GM12878 (cell line): ENCODE results near the gene KCNJ10. TPM values are rescaled to one million over a fixed set of nuclear protein-coding genes. Genes with fewer than 3 reads are reported as not detected.

ENCODE experiments used
- ATAC-seq: fragments of 200-7000 bp; cut with Tn5 transposase; 3 replicates; pipeline ENCODE4 v1.9.1; 2020; ENCODE audit warnings: mild to moderate bottlenecking, moderate library complexity
- BruUV-seq: library from RNA; stranded (reverse); fragments of 400-500 nt; replicated peaks from 2 replicates; lab custom pipeline; 2021; lab: Mats Ljungman, UMichigan
- CTCF ChIA-PET: fragments of 300-600 bp; sonication (Branson Sonifier 250); formaldehyde crosslinking; extraction: SDS; loops from one replicate; lab custom pipeline; 2021; ENCODE audit warnings: inconsistent platforms; lab: Yijun Ruan, JAX
- POLR2A ChIA-PET: fragments of 350-600 bp; formaldehyde crosslinking; extraction: SDS; loops from one replicate; lab custom pipeline; 2021; ENCODE audit warnings: inconsistent platforms; lab: Charles Lee
- RAD21 ChIA-PET: fragments of 300-600 bp; sonication (Branson Sonifier 250); formaldehyde crosslinking; loops from one replicate; lab custom pipeline; 2023; ENCODE audit warnings: antibody characterized with exemption; ENCODE audit not compliant: unreplicated experiment; lab: Charles Lee
- SMC1A ChIA-PET: fragments of 300-600 bp; sonication (Branson Sonifier 250); formaldehyde crosslinking; loops from one replicate; lab custom pipeline; 2023; ENCODE audit not compliant: unreplicated experiment, uncharacterized antibody; lab: Charles Lee
- DNase-seq: peaks from one replicate; pipeline ENCODE4 v3.0.0-alpha.2; 2011; ENCODE audit warnings: low read depth, low spot score
- FAIRE-seq: peaks from 3 replicates; lab custom pipeline; 2011; peaks lifted over from hg19 to GRCh38; lab: Jason Lieb, UNC
- H2AFZ ChIP-seq: 2 replicates; pipeline ENCODE4 v1.6.0; 2011; ENCODE audit warnings: low read depth, low read length, control low read depth; ENCODE audit not compliant: control insufficient read depth
- H3K27ac ChIP-seq: 2 replicates; pipeline ENCODE4 v1.5.1; 2011; ENCODE audit warnings: control low read depth; ENCODE audit not compliant: control insufficient read depth, insufficient read depth
- H3K27me3 ChIP-seq, 2 experiments: replicated peaks in 1 of 2; 2 replicates each; pipeline versions ENCODE4 v1.6.0 to v1.6.1; 2011; ENCODE audit warnings: low read length in 1 of 2; ENCODE audit not compliant: control insufficient read depth in 2 of 2, insufficient read depth in 2 of 2
- H3K36me3 ChIP-seq, 2 experiments: 2 replicates each; pipeline ENCODE4 v1.5.1; 2011; ENCODE audit warnings: low read length in 1 of 2; ENCODE audit not compliant: control insufficient read depth in 2 of 2, insufficient read depth in 2 of 2
- H3K4me1 ChIP-seq: 2 replicates; pipeline ENCODE4 v1.6.1; 2011; ENCODE audit warnings: mild to moderate bottlenecking, low read length, moderate library complexity, mixed read lengths; ENCODE audit not compliant: control insufficient read depth, insufficient read depth
- H3K4me2 ChIP-seq: 2 replicates; pipeline ENCODE4 v1.6.0; 2011; ENCODE audit warnings: control low read depth; ENCODE audit not compliant: control insufficient read depth, insufficient read depth
- H3K4me3 ChIP-seq: fragments of 200-600 bp; sonication (generic); 2 replicates; pipeline ENCODE4 v1.5.1; 2016
- H3K79me2 ChIP-seq: 2 replicates; pipeline ENCODE4 v1.6.0; 2011; ENCODE audit warnings: low read length; ENCODE audit not compliant: control insufficient read depth, insufficient read depth
- H3K9ac ChIP-seq: 2 replicates; pipeline ENCODE4 v1.8.0; 2011; ENCODE audit warnings: low read length, control low read depth, mixed read lengths; ENCODE audit not compliant: control insufficient read depth, insufficient read depth
- H3K9me3 ChIP-seq: replicated peaks from 3 replicates; pipeline ENCODE4 v1.5.1; 2011; ENCODE audit warnings: mild to moderate bottlenecking, low read length; ENCODE audit not compliant: control insufficient read depth, insufficient read depth
- H4K20me1 ChIP-seq: 2 replicates; pipeline ENCODE4 v1.6.0; 2011; ENCODE audit not compliant: control insufficient read depth, insufficient read depth
- BCL11A ChIP-seq: IDR thresholded peaks from 2 replicates; pipeline ENCODE4 v1.6.1; 2011; ENCODE audit warnings: low read depth, low read length
- BHLHE40 ChIP-seq, 2 experiments: fragments of 450-650 bp in 1 of 2; IDR thresholded peaks; 2 replicates each; pipeline ENCODE4 v1.6.1; 2011 to 2017; ENCODE audit warnings: low read depth in 2 of 2, borderline replicate concordance in 1 of 2, improper control_type of control experiment in 1 of 2, low read length in 1 of 2, mild to moderate bottlenecking in 1 of 2
- EZH2 ChIP-seq: IDR thresholded peaks from 2 replicates; pipeline ENCODE4 v1.6.1; 2012; ENCODE audit warnings: low read depth, mild to moderate bottlenecking, control low read depth, inconsistent platforms, low read length, borderline replicate concordance; ENCODE audit not compliant: control insufficient read depth
- HDAC2 ChIP-seq: fragments of 200-600 bp; sonication (generic); IDR thresholded peaks from 2 replicates; pipeline ENCODE4 v1.6.1; 2017
- IRF4 ChIP-seq: IDR thresholded peaks from 2 replicates; pipeline ENCODE4 v1.6.1; 2011; ENCODE audit warnings: low read depth, low read length
- IRF5 ChIP-seq: fragments of 450-650 bp; IDR thresholded peaks from 2 replicates; pipeline ENCODE4 v1.6.1; 2017; ENCODE audit warnings: borderline replicate concordance
- JUNB ChIP-seq: IDR thresholded peaks from 2 replicates; pipeline ENCODE4 v1.6.1; 2016; ENCODE audit warnings: antibody characterized with exemption, mild to moderate bottlenecking
- KDM1A ChIP-seq: fragments of 200-600 bp; sonication (generic); IDR thresholded peaks from 2 replicates; pipeline ENCODE4 v1.6.1; 2016; ENCODE audit warnings: borderline replicate concordance
- PAX5 ChIP-seq: IDR thresholded peaks from 2 replicates; pipeline ENCODE4 v1.6.1; 2011; ENCODE audit warnings: low read depth, low read length, borderline replicate concordance
- SMAD5 ChIP-seq: IDR thresholded peaks from 2 replicates; pipeline ENCODE4 v1.6.1; 2016; ENCODE audit warnings: antibody characterized with exemption, low read depth
- SPI1 ChIP-seq: IDR thresholded peaks from 2 replicates; pipeline ENCODE4 v1.6.1; 2011; ENCODE audit warnings: low read depth, mild to moderate bottlenecking, low read length, moderate library complexity, borderline replicate concordance; ENCODE audit not compliant: insufficient read depth
- USF1 ChIP-seq: IDR thresholded peaks from 2 replicates; pipeline ENCODE4 v1.6.1; 2011; ENCODE audit warnings: borderline replicate concordance, low read depth, mild to moderate bottlenecking, moderate library complexity, mixed read lengths, low read length; ENCODE audit not compliant: insufficient read depth; ENCODE audit errors: extremely low read length
- ZBTB40 ChIP-seq: fragments of 450-650 bp; IDR thresholded peaks from 2 replicates; pipeline ENCODE4 v1.6.1; 2016; ENCODE audit warnings: mild to moderate bottlenecking, moderate library complexity, borderline replicate concordance
- ZSCAN29 ChIP-seq: fragments of 450-650 bp; IDR thresholded peaks from 2 replicates; pipeline ENCODE4 v1.6.1; 2017; ENCODE audit warnings: mild to moderate bottlenecking, moderate library complexity
- WGBS: methylation state at CpG from one replicate; pipeline ENCODE4 v1.1.6; 2016; ENCODE audit warnings: low lambda C conversion rate; ENCODE audit not compliant: insufficient replicate concordance, insufficient coverage; ENCODE audit errors: missing lambda C conversion rate; 5-methylcytosine and 5-hydroxymethylcytosine counted together
- in situ Hi-C: fragments of 300-500 bp; cut with MboI; formaldehyde crosslinking; loops from 9 replicates; pipeline ENCODE4 v1.14.3; 2018; ENCODE audit warnings: mixed read lengths
- intact Hi-C: fragments of 100-400 bp; cut with micrococcal nuclease; formaldehyde crosslinking; loops from one replicate; pipeline ENCODE4 v1.14.2; 2022; ENCODE audit not compliant: unreplicated experiment
- polyA plus RNA-seq, 11 experiments: library from polyadenylated mRNA; depleted of rRNA in 4 of 11; unstranded in 6 of 11; stranded (reverse) in 5 of 11; fragments of >200 nt; fragmentation: Nextera tagmentation in 4 of 11; fragmentation: Illumina TruSeq in 1 of 11; extraction: Ambion mirVana in 4 of 11; extraction: Trizol in 1 of 11; gene quantifications; 1 replicate in 1 of 11; 2 replicates in 10 of 11; pipeline versions ENCODE4 v1.2.1 to v1.2.3, GENCODE V29; 2011 to 2016; ENCODE audit warnings: inconsistent platforms in 2 of 11, missing spikeins in 2 of 11, low read depth in 1 of 11
- total RNA-seq, 4 experiments: library from RNA; depleted of rRNA in 3 of 4; stranded (reverse); fragments of >200 nt in 3 of 4; fragmentation: Illumina TruSeq in 1 of 4; extraction: Trizol in 1 of 4; gene quantifications; 2 replicates each; pipeline versions ENCODE4 v1.2.1 to v1.2.3, GENCODE V29; 2013 to 2021
- TF ChIP-seq, protein P1 (sequence below): fragments of 450-650 bp; IDR thresholded peaks from 2 replicates; pipeline ENCODE4 v1.6.1; 2017; ENCODE audit warnings: mild to moderate bottlenecking, low read depth, inconsistent platforms; ENCODE audit not compliant: poor library complexity, severe bottlenecking

The KCNJ10 gene
- total and polyA plus RNA-seq, 10 of the 15 experiments (the other 5 are each of a cell fraction or from before 2014, with no cell fraction given), result 0.01 to 0.29 (median 0.09) TPM; not detected in 2

GRCh38 chr1:160068225-160068624, 1.7 kb downstream of the KCNJ10 start:
- TF ChIP-seq HDAC2 (no peak), JUNB (no peak), BHLHE40 (IDR thresholded peaks at IDR 0.05; ENCODE audit: borderline replicate concordance in 1 of 2, low read depth in 2 of 2, low read length in 1 of 2) (no peak), SPI1 (no peak), ZSCAN29 (no peak), EZH2 (no peak), IRF5 (no peak), KDM1A (no peak), SMAD5 (no peak), USF1 (no peak), BCL11A (no peak), ZBTB40 (no peak), IRF4 (no peak), PAX5 (no peak)
- TF ChIP-seq, protein P1, sequence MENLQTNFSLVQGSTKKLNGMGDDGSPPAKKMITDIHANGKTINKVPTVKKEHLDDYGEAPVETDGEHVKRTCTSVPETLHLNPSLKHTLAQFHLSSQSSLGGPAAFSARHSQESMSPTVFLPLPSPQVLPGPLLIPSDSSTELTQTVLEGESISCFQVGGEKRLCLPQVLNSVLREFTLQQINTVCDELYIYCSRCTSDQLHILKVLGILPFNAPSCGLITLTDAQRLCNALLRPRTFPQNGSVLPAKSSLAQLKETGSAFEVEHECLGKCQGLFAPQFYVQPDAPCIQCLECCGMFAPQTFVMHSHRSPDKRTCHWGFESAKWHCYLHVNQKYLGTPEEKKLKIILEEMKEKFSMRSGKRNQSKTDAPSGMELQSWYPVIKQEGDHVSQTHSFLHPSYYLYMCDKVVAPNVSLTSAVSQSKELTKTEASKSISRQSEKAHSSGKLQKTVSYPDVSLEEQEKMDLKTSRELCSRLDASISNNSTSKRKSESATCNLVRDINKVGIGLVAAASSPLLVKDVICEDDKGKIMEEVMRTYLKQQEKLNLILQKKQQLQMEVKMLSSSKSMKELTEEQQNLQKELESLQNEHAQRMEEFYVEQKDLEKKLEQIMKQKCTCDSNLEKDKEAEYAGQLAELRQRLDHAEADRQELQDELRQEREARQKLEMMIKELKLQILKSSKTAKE, result no peak
- TF ChIP-seq, all 136 proteins: peak for 0
- peaks cover 18% of the 10 kb centered on the region for H3K4me1 ChIP-seq
- H3K9me3 ChIP-seq, result no peaks in the 10 kb centered on the region
- FAIRE-seq, result no peak
- ChIA-PET SMC1A (interaction anchor here (0.7 to 1.2 kb wide), 2 partner anchors 22 to 266 kb away, joined by 3 read pairs; no protein-coding TSS in a partner anchor), RAD21 (no interaction called here), CTCF (interaction anchor here (0.8 to 49.8 kb wide), 3 partner anchors 16 to 223 kb away, joined by 4 to 1035 read pairs (median 13); partner anchors contain the start of genes IGSF8, KCNJ10 and KCNJ9), POLR2A (interaction anchor here (1.2 kb wide), 1 partner anchor 23 kb away, joined by 3 read pairs; no protein-coding TSS in a partner anchor)
- H3K36me3 ChIP-seq, result no peaks in the 10 kb centered on the region
- H3K79me2 ChIP-seq, result no peaks in the 10 kb centered on the region
- in situ Hi-C loops (no loop called here), intact Hi-C loops (no loop called here)
- no peak overlapping the region for H3K4me3 ChIP-seq
- DNase-seq, result no peak
- WGBS, result 20% methylated on average over 5 of the region's 5 CpGs
- H3K27ac ChIP-seq, result no peak overlapping the region
- BruUV-seq, result no TSS peak
- H4K20me1 ChIP-seq, result no peaks in the 10 kb centered on the region
- H3K9ac ChIP-seq, result no peak overlapping the region
- no peak overlapping the region for H3K4me2 ChIP-seq
- no peak for ATAC-seq
- H3K27me3 ChIP-seq, result peaks cover 4 to 14% of the 10 kb centered on the region in 2 experiments
- no peak overlapping the region for H2AFZ ChIP-seq
